Heart left ventricle (tissue), 16 donors: Measurements from ENCODE around the gene NSG1. TPM values are rescaled to one million over a fixed set of nuclear protein-coding genes. Genes with fewer than 3 reads are reported as not detected.

ENCODE experiments used
- ATAC-seq, 4 donors: fragments of 200-7000 bp; cut with Tn5 transposase; one replicate each; pipeline ENCODE4 v1.9.1; 2020 to 2022; ENCODE audit warnings: moderate library complexity in 4 of 4, mild to moderate bottlenecking in 3 of 4, moderate number of reproducible peaks in 1 of 4
- DNase-seq, 5 donors: peaks; one replicate each; pipeline ENCODE4 v3.0.0-alpha.2; 2020
- H3K27ac ChIP-seq, 12 donors: fragments of 200-600 bp; sonication (generic) in 4 of 12; one replicate each; pipeline versions ENCODE4 v1.5.0 to v1.8.0; 2016 to 2022; ENCODE audit warnings: mild to moderate bottlenecking in 2 of 12
- H3K27me3 ChIP-seq, 9 donors: fragments of 200-600 bp; sonication (generic) in 2 of 9; one replicate each; pipeline versions ENCODE4 v1.5.1 to v1.8.0; 2016 to 2022; ENCODE audit warnings: mild to moderate bottlenecking in 3 of 9
- H3K36me3 ChIP-seq, 9 donors: fragments of 200-600 bp; sonication (generic) in 2 of 9; one replicate each; pipeline versions ENCODE4 v1.5.0 to v1.8.0; 2018 to 2022; ENCODE audit warnings: mild to moderate bottlenecking in 2 of 9
- H3K4me1 ChIP-seq, 12 donors: fragments of 200-600 bp; sonication (generic) in 4 of 12; one replicate each; pipeline versions ENCODE4 v1.5.0 to v1.8.0; 2016 to 2022; ENCODE audit warnings: mild to moderate bottlenecking in 3 of 12
- H3K4me3 ChIP-seq, 12 donors: fragments of 200-600 bp; sonication (generic) in 4 of 12; one replicate each; pipeline versions ENCODE4 v1.5.0 to v1.8.0; 2017 to 2022; ENCODE audit warnings: mild to moderate bottlenecking in 9 of 12, moderate library complexity in 4 of 12
- H3K9me3 ChIP-seq, 12 donors: fragments of 200-600 bp; sonication (generic) in 4 of 12; one replicate each; pipeline versions ENCODE4 v1.5.0 to v1.8.0; 2016 to 2022; ENCODE audit warnings: mild to moderate bottlenecking in 1 of 12
- CTCF ChIP-seq, 12 donors: fragments of 200-600 bp; sonication (generic) in 4 of 12; IDR thresholded peaks; one replicate each; pipeline versions ENCODE4 v1.5.0 to v1.8.0; 2018 to 2022; ENCODE audit warnings: antibody characterized with exemption in 12 of 12, mild to moderate bottlenecking in 5 of 12
- POLR2A ChIP-seq, 2 donors: fragments of 450-650 bp; IDR thresholded peaks; one replicate each; pipeline ENCODE4 v1.6.1; 2017; ENCODE audit warnings: antibody characterized with exemption in 2 of 2, mild to moderate bottlenecking in 2 of 2, moderate library complexity in 2 of 2
- WGBS, 4 donors: extraction: QIAGEN DNeasy Blood & Tissue Kit in 2 of 4; methylation state at CpG; one replicate each; pipeline versions ENCODE4 v1.1.5 to v1.1.7; 2013 to 2018; 5-methylcytosine and 5-hydroxymethylcytosine counted together
- intact Hi-C, 10 donors: fragments of 100-400 bp; cut with DNase I; formaldehyde crosslinking; loops; one replicate each; pipeline versions ENCODE4 v1.11.1 to v1.14.2; 2022
- polyA plus RNA-seq, 2 donors: library from polyadenylated mRNA; stranded (reverse); fragments of 200-250 nt; gene quantifications; one replicate each; pipeline ENCODE4 v1.2.3, GENCODE V29; 2013
- total RNA-seq, 9 donors: library from RNA; depleted of rRNA in 2 of 9; stranded (reverse); fragments of >200 nt in 2 of 9; fragmentation: NEBNext Ultra II Directional in 3 of 9; extraction: Animal tissue kit (Norgen Biotek cat#: 25700) in 3 of 9; gene quantifications; one replicate each; pipeline versions ENCODE4 v1.1.0 to v1.2.4, GENCODE V29; 2016 to 2023
- donor health status: ischemic (EF 13 %, LVEDD 7.1; RV severe dilation, severe dysfunction).
- donor health status: healthy with polysubstance abuse.
- donor health status: DM: no; HTN: yes; CAD: no.
- donor health status: DM: no; HTN: no; CAD: no.
- donor health status: ischemic (EF 25% LVEDD 6.9; RV normal size, moderate dysfunction).
- donor health status: ischemic (EF 25% LVEDD 5.7; RV mildly dilated, moderate dysfunction).
- donor health status: healthy.
- donor health status: DM: yes; HTN: yes; CAD: no.
- donor health status: ischemic (EF 35%, LVEDD 5.7; RV mildly dilated, moderate dysfunction).
- donor health status: nonischemic (EF 11% LVEDD 7.7; RV severe dilation, severe dysfunction).
- donor health status: DM: yes; HTN: yes; CAD: no.
- donor health status: PGD.
- donor health status: ischemic (EF 29% LVEDD 5.4; RV normal size, mild dysfunction).
- donor health status: nonischemic (EF 23%, LVEDD 6.1; RV moderate dilation, normal function).

NSG1 gene
- total and polyA plus RNA-seq, 11 donors: 2.1 to 19.7 (median 3.4) TPM

DNA sequence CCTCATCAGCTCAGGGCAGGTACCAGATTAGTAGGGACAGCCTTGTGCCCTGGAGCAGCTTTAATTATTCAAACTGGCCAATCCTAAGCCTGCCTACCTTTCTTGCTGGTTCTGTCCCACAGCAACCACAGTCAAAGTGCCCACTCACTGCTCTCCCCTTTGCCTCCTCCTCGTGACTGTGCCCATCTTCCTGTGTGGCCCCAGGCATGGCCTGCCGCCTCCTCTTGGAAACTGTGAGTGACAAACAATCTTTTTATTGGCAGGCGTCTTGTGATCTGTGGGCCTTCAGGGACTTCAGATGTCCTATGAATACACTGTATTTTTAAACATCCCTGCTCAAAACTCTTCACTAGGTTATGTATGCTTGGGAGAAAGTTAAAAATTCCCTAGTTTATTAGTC, 22.8 kb upstream of the NSG1 start:
- peaks cover 0 to 28% (median 3%) of the 10 kb centered on the region in 9 donors for H3K27me3 ChIP-seq
- ATAC-seq (no peak), DNase-seq (no peak)
- no peaks in the 10 kb centered on the region for H3K36me3 ChIP-seq
- peaks cover 0 to 13% (median 4%) of the 10 kb centered on the region in 12 donors for H3K9me3 ChIP-seq
- H3K4me1 ChIP-seq: no peaks in the 10 kb centered on the region
- WGBS, 4 donors: 63 to 84% (median 75%) methylated on average over 3 of the region's 3 CpGs
- no peak overlapping the region for H3K4me3 ChIP-seq
- intact Hi-C loops: no loop called here
- TF ChIP-seq CTCF (IDR thresholded peaks at IDR 0.05): no peak
- no peak for TF ChIP-seq POLR2A (IDR thresholded peaks at IDR 0.05)
- no peak overlapping the region for H3K27ac ChIP-seq

DNA sequence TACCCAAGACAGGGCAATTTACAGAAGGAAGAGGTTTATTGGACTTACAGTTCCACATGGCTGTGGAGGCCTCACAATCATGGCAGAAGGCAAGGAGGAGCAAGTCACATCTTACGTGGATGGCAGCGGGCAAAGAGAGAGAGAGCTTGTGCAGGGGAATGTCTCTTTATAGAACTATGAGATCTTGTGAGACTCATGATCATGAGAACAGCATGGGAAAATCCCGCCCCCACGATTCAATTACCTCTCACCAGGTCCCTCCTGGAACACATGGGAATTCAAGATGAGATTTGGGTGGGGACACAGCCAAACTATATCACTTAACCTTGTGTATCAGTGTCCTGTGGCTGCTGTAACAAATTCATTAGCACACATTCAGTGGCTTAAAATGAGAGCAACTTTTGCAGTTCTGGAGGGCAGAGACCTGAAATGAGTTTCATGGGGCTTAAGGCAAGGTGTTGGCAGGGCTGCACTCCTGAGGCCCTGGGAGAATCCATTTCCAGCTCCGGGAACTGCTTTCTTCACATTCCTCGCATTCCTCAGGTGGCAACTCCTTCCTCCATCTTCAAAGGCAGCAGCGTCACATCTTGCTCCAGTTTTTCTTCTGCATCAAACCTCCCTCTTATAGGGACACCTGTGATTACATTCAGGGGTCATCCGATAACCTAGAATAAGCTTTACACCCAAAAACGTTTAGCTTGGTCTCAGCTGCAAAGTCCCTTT, 22.3 kb upstream of the NSG1 start:
- H3K9me3 ChIP-seq: peaks cover 0 to 13% (median 4%) of the 10 kb centered on the region in 12 donors
- H3K27ac ChIP-seq: no peak overlapping the region
- H3K4me1 ChIP-seq: no peaks in the 10 kb centered on the region
- ATAC-seq (no peak), DNase-seq (no peak)
- TF ChIP-seq POLR2A (IDR thresholded peaks at IDR 0.05) (no peak), CTCF (IDR thresholded peaks at IDR 0.05) (no peak)
- H3K4me3 ChIP-seq: no peak overlapping the region
- H3K36me3 ChIP-seq: no peaks in the 10 kb centered on the region
- H3K27me3 ChIP-seq: peaks cover 0 to 26% (median 0%) of the 10 kb centered on the region in 9 donors
- WGBS, 4 donors: 68 to 74% (median 72%) methylated on average over 9 of the region's 9 CpGs
- intact Hi-C loops: no loop called here

- ATAC-seq: no peak
- H3K4me3 ChIP-seq: no peak overlapping the region
- intact Hi-C loops: no loop called here
- peaks cover 0 to 12% (median 0%) of the 10 kb centered on the region in 9 donors for H3K27me3 ChIP-seq
- TF ChIP-seq POLR2A (IDR thresholded peaks at IDR 0.05): no peak
- no peak for TF ChIP-seq CTCF (IDR thresholded peaks at IDR 0.05)
- no peaks in the 10 kb centered on the region for H3K36me3 ChIP-seq
- 67 to 79% (median 70%) methylated on average over 9 to 11 of the region's 11 CpGs for WGBS, 4 donors
- no peak overlapping the region for H3K27ac ChIP-seq
- H3K9me3 ChIP-seq: peaks cover 0 to 13% (median 4%) of the 10 kb centered on the region in 12 donors
- no peak for DNase-seq
- no peaks in the 10 kb centered on the region for H3K4me1 ChIP-seq
Observed at GRCh38 chr4:4368809-4369580, 17.9 kb upstream of the NSG1 start.

DNA sequence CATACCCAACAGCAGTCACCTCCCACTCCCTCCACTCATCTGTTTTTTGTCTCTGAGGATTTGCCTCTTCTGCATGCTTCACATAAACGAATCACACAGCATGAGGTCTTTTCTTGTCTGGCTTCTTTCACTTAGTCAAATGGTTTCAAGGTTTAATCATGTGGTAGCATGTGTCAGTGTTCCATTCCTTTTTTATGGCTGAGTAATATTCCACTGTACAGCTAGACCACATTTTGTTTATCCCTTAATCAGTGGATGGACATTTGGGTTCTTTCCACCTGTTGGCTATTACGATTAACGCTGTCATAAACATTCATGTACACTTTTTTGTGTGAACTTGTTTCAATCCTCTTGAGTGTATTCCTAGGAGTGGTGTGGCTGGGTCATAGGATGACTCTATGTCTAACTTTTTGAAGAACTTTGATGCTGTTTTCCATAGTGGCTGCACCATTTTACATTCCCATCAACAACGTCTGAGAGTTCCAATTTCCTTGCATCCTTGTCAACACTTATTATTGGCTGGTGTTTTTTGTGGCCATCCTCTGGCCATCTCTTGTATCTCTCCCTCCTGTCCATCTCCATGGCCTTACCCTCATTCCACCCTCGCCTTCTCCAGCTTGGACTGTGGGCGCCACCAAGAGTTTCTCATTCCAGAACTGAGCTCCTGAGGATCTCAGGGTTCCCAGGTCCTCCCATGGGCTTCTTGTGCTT, 12.4 kb upstream of the NSG1 start:
- Histone ChIP-seq H3K4me1 (peaks cover 0 to 3% (median 0%) of the 10 kb centered on the region in 12 donors), H3K4me3 (no peak overlapping the region), H3K27ac (no peak overlapping the region), H3K9me3 (peaks cover 0 to 7% (median 0%) of the 10 kb centered on the region in 12 donors), H3K27me3 (peaks cover 0 to 5% (median 0%) of the 10 kb centered on the region in 9 donors), H3K36me3 (no peaks in the 10 kb centered on the region)
- TF ChIP-seq CTCF (IDR thresholded peaks at IDR 0.05) (no peak), POLR2A (IDR thresholded peaks at IDR 0.05) (no peak)
- WGBS, 4 donors: 72 to 83% (median 79%) methylated on average over 6 of the region's 6 CpGs
- ATAC-seq: no peak
- no peak for DNase-seq
- intact Hi-C loops: no loop called here
